Head of caudate nucleus (tissue), 42 donors: ENCODE measurements around the gene MRPS5.
"Not testable (repeated sequence)": the region's sequence is repeated elsewhere in the genome, so short reads cannot be mapped to it uniquely, and the experiment has no call there.

ENCODE experiments used
- DNase-seq, 42 donors: peaks; one replicate each; pipeline versions ENCODE4 v3.0.0 to v3.0.0-alpha.2; 2020 to 2021; ENCODE audit warnings: mixed read lengths in 7 of 42
- intact Hi-C: fragments of 100-400 bp; cut with DNase I; formaldehyde crosslinking; loops from one replicate; pipeline ENCODE4 v1.15.0; 2022

MRPS5 gene

DNA sequence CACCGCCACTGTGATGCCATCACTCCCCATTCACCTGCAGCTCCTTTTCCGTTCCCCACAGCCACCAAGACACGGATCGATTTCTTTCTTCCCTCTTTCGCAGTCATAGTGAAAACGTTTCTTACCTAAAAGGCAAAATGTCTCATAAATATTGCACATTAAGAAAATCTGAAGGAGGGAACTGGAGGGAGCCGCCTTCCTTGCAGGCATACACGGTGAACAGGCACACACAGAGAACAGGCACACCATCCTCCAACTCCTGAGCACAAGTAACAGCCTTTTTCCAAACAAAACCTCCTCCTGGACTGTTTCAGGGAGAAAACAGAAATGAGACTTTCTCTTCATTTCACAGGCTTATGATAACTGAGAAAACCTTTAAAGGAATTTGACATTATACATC is 17.0 kb downstream of the MRPS5 start:
- DNase-seq: peak in 27 of 42 donors; percentile 5 to 76 (median 29)
- intact Hi-C loops: no loop called here

DNA sequence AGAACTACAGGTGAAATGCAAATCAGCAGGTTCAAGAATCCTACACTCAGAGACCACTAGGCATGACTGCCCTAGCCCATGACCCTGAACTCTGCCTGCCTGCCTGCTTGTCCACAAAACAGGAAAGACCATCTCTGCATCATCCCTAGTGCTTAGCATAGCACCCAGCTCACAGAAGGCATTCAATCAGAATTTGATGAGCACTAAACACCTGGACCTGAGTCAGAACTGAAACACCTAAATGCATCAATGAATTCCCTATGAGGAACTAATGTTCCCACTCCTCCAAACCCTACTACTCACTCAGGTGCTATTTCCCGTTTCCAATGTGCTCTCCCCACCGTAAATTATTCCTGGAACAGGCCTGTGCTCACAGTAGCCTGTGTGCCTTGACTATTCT is 21.7 kb downstream of the MRPS5 start:
- intact Hi-C loops: no loop called here

DNA sequence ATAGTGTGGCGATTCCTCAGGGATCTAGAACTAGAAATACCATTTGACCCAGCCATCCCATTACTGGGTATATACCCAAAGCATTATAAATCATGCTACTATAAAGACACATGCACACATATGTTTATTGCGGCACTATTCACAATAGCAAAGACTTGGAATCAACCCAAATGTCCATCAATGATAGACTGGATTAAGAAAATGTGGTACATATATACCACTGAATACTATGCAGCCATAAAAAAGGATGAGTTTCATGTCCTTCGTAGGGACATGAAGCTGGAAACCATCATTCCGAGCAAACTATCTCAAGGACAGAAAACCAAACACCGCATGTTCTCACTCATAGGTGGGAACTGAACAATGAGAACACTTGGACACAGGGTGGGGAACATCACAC is 23.3 kb downstream of the MRPS5 start:
- DNase-seq, intact Hi-C loops: not testable (repeated sequence)

More for the DNA sequence above, 21.7 kb downstream of the MRPS5 start:
- no peak for DNase-seq

DNA sequence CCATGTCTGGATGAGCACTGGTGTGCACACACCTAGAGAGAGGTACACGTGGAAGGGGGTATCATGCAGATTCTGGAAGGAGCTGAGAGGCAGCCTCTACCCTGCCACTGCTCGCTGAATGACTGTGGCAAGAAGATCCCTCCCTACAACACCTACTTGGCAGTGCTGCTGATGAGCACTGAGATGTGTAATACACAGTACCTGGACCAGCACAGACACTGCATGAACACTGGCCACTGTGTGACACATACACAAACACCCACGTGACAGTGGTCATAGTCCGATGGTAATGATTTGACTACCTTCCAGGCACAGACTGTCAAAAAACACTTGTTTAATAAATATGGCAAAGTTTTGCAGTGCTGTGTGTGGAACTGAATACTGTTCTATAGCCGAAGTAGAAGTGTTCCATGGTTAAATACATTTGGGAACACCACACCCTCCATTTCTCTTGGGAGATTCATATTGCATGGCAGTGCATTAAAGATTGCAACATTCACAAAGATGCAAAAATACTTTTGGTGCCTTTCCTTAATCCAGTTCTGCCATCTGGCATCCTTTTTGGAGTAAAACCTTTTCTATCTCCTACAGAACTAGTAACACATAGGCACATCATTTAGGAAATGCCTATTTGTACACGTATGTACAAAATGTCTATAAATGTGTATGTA is 29.6 kb downstream of the MRPS5 start:
- no peak for DNase-seq
- intact Hi-C loops: no loop called here

DNA sequence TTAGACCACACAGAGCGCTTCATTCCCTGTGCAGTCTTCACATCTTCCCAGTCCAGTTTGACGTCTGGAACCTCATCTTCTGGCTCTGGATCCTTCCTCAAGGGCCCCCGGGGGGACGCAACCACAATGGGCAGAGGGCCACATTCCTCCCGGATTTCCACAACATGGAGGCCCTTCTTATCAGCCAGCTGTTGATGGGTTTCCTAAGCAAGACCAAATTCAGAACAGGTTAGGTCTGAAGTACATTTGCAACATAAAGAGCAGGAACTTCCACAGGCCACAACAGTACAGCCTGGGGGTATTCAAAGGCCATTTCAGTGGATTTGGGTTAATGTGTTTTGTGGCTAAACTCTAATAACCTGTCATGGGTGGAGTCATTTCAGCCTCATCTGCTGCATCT is 34.2 kb downstream of the MRPS5 start:
- intact Hi-C loops: no loop called here

DNA sequence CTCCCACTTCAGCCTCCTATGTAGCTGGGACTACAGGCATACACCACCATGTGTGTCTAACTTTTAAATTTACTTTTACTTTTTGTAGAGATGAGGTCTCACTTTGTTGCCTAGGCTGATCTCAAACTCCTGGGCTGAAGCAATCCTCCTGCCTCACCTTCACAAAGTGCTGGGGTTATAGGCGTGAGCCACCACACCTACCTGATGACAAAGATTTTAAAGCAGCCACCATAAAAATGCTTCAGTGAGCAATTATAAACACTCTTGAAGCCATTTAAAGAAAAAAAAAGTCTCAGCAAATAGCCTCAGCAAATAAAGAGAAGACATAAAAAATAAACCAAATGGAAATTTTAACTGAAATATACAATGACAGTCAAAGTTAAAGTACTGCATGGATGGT is 35.6 kb downstream of the MRPS5 start:
- intact Hi-C loops: no loop called here
- DNase-seq: no peak

More for the DNA sequence above, 34.2 kb downstream of the MRPS5 start:
- no peak for DNase-seq

DNA sequence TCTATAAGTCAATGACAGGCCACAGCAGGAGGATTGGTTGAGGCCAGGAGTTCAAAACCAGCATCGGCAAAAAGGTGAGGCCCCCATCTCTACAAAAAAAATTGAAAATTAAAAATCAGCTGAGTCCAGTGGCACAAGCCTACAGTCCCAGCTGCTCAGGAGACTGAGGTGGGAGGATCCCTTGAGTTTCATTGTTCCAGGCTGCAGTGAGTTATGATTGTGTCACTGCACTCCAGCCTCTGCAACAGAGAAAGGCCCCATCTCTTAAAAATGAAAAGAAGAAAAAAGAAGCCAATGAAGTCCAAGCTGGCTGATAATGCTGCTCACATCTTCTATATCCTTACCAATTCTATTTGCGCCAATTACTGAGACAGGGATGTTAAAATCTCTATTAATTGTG is 39.1 kb downstream of the MRPS5 start:
- intact Hi-C loops: no loop called here
- DNase-seq: no peak

DNA sequence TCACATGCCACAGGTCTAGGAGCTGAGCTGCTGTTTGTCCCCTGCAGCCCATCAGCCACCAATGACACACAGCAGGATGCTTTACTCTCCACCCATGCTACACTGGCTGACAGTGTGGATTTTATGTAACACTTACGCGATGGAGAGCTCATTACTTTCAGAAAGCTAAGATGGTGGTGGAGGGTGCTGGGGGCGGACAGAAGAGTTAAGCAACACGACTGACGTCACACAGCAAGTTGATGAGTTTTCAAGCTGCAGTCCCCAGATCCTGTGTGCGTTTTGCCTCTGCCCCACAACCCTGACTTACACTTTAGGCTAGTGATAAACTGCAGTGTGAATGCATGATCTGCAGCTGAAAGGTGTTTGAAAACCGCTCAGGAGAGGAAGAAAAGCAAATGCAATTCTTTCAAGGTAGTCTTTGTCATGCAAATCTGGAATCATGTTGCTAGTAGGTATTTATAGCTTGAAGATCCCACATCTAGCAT is 42.4 kb downstream of the MRPS5 start:
- intact Hi-C loops: loop anchor here (5.0 kb wide), 1 partner anchor 38 kb away; no protein-coding TSS in a partner anchor
- peak in 34 of 42 donors; percentile 37 to 90 (median 70) for DNase-seq

DNA sequence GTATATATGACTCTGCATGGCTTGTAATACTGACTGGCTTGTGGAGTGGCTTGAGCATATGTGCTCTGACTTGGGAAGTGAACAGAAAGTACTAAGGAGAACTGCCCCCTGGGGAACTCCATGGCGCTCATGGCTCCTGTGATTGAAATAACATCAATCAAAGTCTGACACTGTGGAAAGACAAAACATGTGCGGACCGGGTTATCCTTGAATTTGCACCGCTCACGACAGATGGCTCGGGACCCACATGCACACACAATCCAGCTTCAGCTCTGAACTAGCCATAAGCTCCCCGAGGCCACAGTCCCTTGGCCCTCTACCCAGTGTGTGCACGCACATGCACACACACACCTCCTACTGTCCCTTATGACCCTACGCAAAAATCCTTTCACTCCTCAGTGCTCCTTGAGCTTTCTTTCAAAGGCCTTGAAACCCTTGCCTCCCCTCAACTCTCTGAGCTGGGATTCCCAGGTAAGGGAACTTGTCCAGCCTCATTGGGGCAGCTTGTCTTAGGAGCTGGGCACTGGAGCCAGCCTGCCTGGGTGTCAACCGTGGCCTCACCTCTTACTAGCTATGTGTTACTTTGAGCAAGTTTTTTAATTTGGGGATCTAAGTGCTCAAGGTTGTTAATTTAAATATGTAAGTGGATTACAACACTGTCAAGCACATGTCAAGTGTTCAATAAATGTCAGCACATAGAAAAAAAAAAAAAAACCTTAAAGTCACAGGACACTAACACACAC is 43.6 kb downstream of the MRPS5 start:
- peak in 1 of 42 donors; percentile 3 for DNase-seq
- intact Hi-C loops: loop anchor here (5.0 kb wide), 1 partner anchor 39 kb away; no protein-coding TSS in a partner anchor

DNA sequence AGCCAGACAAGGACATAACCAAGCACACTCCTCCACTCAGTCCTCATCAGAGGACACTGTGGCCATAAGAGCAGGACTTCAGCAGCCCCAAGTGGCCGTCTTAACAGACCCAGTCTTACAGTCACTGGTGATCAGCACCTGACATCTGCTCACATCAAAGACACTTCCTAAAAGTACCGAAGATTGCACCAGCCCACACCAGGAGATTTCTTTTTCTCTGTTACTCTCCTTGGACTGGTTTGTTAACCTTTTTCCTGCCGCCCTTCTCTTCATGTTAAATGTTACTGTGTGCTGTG is 44.1 kb downstream of the MRPS5 start:
- DNase-seq: peak in 21 of 42 donors; percentile 20 to 78 (median 58)
- intact Hi-C loops: loop anchor here (5.0 kb wide), 1 partner anchor 40 kb away; no protein-coding TSS in a partner anchor

DNA sequence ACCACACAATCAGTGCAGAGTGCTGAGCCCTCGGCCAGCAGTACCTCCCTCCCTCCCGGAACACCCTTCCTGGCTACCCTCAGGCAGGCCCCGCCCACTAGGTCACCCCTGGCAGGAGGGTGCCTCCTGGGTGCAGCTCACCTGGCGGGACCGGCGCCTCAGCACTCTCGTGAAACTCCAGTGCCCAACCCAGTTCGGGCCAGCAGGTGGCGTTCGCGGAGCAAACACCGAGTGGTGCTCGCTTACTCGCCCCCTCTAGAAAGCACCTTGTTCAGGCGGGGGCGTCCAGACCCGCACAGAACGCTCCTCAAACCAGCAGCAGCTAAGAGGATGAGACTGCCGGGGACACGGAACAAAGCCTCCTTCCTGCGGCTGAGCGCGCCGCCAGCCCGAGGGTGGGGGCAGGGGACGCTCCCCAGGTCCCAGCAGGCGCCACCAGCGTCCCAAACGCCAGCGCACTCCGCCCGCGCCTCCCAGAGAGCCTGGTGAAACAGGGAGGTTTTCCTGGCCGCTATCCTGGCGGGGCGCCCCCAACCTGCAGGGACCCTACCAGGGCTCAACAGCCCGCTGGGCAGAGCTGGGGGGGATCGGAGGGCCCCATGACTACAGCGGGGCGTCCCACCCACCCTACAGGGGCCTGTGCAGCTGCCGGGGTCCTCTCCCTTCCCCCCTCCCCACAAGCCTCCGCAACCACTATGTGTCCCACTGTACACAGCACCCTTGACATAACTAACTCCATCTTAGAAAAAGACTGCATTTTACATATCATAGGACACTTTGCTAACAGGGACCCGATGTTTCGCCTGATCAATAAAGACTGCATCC is 44.7 kb downstream of the MRPS5 start:
- DNase-seq: peak; percentile 84 to 96 (median 91)

DNA sequence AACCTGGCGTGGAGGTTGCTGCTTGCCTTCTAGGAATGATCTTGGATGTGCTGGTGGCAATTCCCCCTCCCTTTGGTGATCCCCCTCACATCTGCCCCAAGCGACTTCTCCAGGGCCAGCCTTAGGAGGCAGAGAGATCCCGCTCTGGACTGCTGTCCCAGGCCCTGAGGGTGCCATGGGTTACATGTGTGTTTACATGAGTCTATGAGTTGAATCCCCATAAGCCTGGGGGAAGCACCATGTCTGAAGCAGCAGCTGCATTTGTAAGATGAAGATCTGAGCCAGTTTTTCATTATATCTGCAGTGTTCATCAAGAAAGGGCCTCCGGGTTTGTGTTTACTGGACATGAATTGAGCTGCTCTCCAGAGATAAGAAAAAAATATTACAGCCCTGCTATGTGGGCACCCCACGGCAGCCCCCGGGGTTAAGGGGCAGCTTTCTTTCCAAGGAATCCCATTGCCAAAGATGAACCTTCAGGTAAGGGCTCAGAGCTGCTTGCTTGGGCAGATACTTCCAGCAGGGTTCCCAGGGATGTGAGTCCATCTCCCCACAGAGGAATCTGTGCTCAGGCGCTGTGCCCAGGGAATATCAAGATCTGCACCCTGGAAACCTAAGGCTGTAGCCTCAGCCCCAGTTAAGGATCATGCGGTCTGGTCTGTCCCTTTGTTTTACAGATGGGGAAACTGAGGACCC is 46.0 kb downstream of the MRPS5 start:
- intact Hi-C loops: loop anchor here (2.0 to 5.0 kb wide), 2 partner anchors 42 to 53 kb away; no protein-coding TSS in a partner anchor

More for the DNA sequence above, 44.7 kb downstream of the MRPS5 start:
- intact Hi-C loops: loop anchor here (5.0 kb wide), 1 partner anchor 40 kb away; no protein-coding TSS in a partner anchor

DNA sequence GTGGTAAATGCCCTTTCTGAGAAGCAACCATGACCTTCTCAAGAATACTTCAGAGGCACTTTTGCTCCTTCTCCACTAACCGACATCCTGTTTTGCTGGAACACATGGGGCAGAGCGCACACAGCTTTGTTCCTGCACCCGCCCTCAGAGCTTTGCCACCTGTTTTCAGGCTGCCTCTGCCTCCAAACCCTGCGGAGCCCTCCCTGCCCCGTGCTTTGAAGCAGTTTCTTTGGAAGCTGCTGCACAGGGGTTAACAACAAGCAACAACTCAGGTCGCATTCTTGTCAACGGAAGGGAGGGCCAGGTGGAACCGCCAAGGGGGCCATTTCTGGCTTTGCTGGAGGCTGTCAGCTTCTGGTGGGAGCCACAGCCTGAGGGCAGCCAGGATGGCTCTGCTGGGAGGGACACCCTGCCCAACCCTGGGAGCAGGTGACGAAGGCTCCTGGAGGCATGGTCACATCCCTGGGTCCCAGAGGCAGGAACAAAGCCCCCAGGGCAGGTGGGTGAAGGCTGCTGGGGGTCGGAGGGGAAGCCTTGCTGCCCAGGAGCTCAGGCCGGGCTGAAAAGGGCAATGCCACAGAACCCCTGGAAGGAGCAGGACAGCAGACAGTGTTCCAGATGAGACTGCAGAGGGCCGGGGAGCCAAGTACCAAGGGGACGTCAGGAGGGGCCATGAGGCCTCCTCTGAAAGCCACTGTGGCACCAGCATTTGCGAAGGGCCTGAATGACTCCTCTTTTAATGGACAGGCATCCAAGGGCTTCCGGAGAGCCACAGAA is 46.8 kb downstream of the MRPS5 start:
- intact Hi-C loops: loop anchor here (2.0 to 5.0 kb wide), 2 partner anchors 42 to 52 kb away; no protein-coding TSS in a partner anchor
- no peak for DNase-seq

More for the DNA sequence above, 46.0 kb downstream of the MRPS5 start:
- peak in 1 of 42 donors; percentile 10 for DNase-seq

DNA sequence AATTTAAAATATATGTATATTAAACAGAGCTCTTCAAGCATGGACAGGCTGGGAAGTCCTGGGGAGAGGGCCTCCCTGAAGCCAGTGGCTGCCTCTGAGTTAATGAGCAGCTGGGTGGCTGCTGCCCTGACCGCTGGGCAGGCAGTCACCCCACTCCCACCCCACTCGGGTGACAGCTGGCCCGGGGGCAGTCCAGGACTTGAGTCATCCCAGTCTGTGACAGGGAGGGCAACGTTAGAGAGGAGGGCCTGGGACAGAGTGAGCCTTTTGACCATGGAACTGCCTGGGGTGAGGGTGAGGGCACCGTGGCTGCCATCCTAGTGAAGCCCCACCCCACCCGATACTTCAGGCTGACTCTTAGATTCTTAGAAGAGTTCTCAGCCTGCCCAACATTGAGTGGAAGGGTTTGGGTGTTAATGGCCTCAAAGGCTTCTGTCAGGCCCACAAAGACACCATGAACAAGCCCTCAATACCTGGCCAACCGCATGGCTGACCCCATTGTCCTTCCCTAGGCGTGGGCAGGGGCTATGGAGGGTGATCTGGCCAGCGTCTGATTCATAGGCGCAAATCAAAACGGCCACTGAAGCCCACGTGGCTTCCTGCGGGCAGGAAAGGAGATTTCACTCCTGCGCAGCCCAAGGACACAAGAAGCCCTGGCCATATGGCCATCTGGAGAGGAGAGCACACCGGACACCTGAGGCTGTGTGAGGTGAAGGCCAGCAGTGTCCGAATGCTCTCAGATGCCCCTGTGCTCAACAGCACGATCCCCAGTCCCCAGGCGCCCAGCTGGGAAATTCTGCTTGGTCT is 47.5 kb downstream of the MRPS5 start:
- intact Hi-C loops: loop anchor here (2.0 kb wide), 1 partner anchor 51 kb away; no protein-coding TSS in a partner anchor
- peak; percentile 69 to 95 (median 88) for DNase-seq

DNA sequence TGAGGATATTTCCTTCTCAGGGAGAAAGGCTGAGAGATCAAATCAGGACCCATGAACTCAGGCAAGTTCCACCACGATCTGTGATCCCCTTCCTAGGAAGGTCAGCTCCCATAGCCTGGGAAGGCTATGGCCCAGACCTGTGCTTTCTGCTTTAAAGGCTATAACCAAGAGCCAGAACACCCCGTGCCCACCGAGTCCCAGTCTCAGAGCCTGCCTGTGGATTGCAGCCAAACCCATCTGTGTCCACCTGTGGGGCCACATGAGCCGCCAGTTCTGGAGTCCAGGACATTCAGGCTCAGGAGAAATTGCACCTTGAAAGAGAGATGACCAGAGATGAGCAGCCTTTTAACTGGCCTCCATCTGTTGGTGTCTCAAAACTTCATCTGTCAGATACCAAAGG is 49.2 kb downstream of the MRPS5 start:
- intact Hi-C loops: no loop called here
- DNase-seq: peak in 1 of 42 donors; percentile 27

DNA sequence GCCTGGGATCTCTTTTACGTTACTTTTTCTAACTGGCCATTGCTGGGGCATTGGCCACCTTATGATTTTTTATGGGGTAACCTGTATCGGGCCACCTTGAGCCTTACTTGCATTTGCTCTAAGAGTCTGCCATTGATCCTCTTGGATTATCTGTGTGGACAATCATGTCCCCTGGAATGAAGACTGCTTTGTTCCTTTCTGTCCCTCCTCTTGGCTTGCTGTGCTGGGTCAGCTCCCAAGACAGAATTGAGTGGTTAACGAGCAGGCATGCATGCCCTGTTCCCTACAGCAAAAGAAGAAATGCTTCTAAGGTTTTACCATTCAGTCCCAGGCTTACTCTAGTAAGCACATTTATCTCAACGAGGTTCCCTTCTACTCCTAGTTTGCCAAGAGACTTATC is 49.8 kb downstream of the MRPS5 start:
- intact Hi-C loops: no loop called here
- DNase-seq: peak in 4 of 42 donors; percentile 48 to 67 (median 52)

DNA sequence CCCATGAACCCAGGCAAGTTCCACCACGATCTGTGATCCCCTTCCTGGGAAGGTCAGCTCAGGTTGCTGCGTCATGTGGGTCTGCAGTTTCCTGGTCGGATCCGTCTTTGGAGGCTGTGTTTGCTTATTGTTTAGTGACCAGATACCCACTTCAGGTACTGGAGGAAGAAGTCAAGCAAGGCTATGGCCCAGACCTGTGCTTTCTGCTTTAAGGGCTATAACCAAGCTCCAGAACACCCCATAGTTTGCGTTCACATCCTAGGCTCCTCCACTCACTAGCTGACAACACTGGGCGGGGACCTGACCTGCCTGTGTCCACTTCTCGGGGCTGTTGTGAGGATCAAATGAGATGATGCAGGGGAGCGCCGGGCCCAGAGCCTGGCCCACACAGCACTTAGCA is 52.1 kb downstream of the MRPS5 start:
- intact Hi-C loops: no loop called here
- DNase-seq: peak in 1 of 42 donors; percentile 39
